SK-N-SH (cell line): ENCODE data around the gene GNAZ. TPM values are rescaled to one million over a fixed set of nuclear protein-coding genes. Genes with fewer than 3 reads are reported as not detected.

Source experiments
- CTCF ChIA-PET: fragments of 300-600, 350-600 bp; formaldehyde crosslinking; extraction: SDS; loops from one replicate; lab custom pipeline; 2021; lab: Yijun Ruan, JAX
- POLR2A ChIA-PET: fragments of 350-600 bp; sonication (Branson Sonifier 250); formaldehyde crosslinking; extraction: SDS; loops from one replicate; lab custom pipeline; 2020; ENCODE audit warnings: antibody characterized with exemption, inconsistent platforms; lab: Yijun Ruan, JAX
- DNase-seq: peaks from one replicate; pipeline ENCODE4 v3.0.0; 2012
- H2AFZ ChIP-seq: fragments of 200-600 bp; sonication (generic); 2 replicates; pipeline ENCODE4 v1.8.1; 2016; ENCODE audit warnings: antibody characterized with exemption, mild to moderate bottlenecking, low read depth
- H3F3A ChIP-seq: fragments of 200-600 bp; sonication (generic); replicated peaks from 2 replicates; pipeline ENCODE3; 2016; ENCODE audit warnings: antibody characterized with exemption, mild to moderate bottlenecking; ENCODE audit not compliant: insufficient read depth
- H3K27ac ChIP-seq, 2 experiments: fragments of 200-500 bp in 1 of 2; fragments of 200-600 bp in 1 of 2; sonication (Bioruptor generic) in 1 of 2; sonication (generic), shearing (Covaris generic) in 1 of 2; 2 replicates each; pipeline versions ENCODE4 v1.5.1 to v1.6.1; 2014 to 2016; ENCODE audit warnings: low read depth in 2 of 2, inconsistent platforms in 1 of 2, low read length in 1 of 2, mild to moderate bottlenecking in 1 of 2, mixed read lengths in 1 of 2
- H3K27me3 ChIP-seq: fragments of 200-600 bp; sonication (generic), shearing (Covaris generic); 2 replicates; pipeline ENCODE4 v1.6.1; 2016; ENCODE audit warnings: mixed run types; ENCODE audit not compliant: insufficient read depth
- H3K36me3 ChIP-seq, 2 experiments: fragments of 200-500 bp in 1 of 2; fragments of 200-600 bp in 1 of 2; sonication (Bioruptor generic) in 1 of 2; sonication (generic) in 1 of 2; replicated peaks in 1 of 2; 2 replicates each; pipeline versions ENCODE3 to v1.5.1; 2014 to 2016; ENCODE audit warnings: low read length in 1 of 2, mild to moderate bottlenecking in 1 of 2; ENCODE audit not compliant: insufficient read depth in 2 of 2, control insufficient read depth in 1 of 2
- H3K4me1 ChIP-seq, 2 experiments: fragments of 200-500 bp in 1 of 2; fragments of 200-600 bp in 1 of 2; sonication (Bioruptor generic) in 1 of 2; sonication (generic), shearing (Covaris generic) in 1 of 2; 2 replicates each; pipeline versions ENCODE4 v1.5.1 to v1.6.1; 2014 to 2016; ENCODE audit warnings: low read depth in 1 of 2, low read length in 1 of 2, mixed run types in 1 of 2; ENCODE audit not compliant: insufficient read depth in 2 of 2, control insufficient read depth in 1 of 2
- H3K4me2 ChIP-seq: fragments of 200-600 bp; sonication (generic), shearing (Covaris generic); 2 replicates; pipeline ENCODE4 v1.6.1; 2017; ENCODE audit warnings: mixed run types
- H3K4me3 ChIP-seq, 2 experiments: fragments of 200-500 bp in 1 of 2; fragments of 200-600 bp in 1 of 2; sonication (Bioruptor generic) in 1 of 2; sonication (generic), shearing (Covaris generic) in 1 of 2; 2 replicates each; pipeline versions ENCODE4 v1.5.1 to v1.8.1; 2014 to 2016; ENCODE audit warnings: low read depth in 2 of 2, inconsistent platforms in 1 of 2, low read length in 1 of 2, mild to moderate bottlenecking in 1 of 2, mixed read lengths in 1 of 2, moderate library complexity in 1 of 2
- H3K79me2 ChIP-seq: fragments of 200-600 bp; sonication (generic); 2 replicates; pipeline ENCODE4 v1.8.1; 2017; ENCODE audit warnings: mild to moderate bottlenecking; ENCODE audit not compliant: insufficient read depth
- H3K9ac ChIP-seq: fragments of 200-600 bp; sonication (generic); 2 replicates; pipeline ENCODE4 v1.6.1; 2017; ENCODE audit warnings: mixed run types
- H3K9me2 ChIP-seq: fragments of 200-600 bp; sonication (generic); 2 replicates; pipeline ENCODE4 v1.6.1; 2017; ENCODE audit warnings: mixed run types
- H3K9me3 ChIP-seq: fragments of 200-600 bp; sonication (generic); 2 replicates; pipeline ENCODE4 v1.6.1; 2017; ENCODE audit warnings: mixed run types, mild to moderate bottlenecking, moderate library complexity
- H4K20me1 ChIP-seq: fragments of 200-600 bp; sonication (generic); 2 replicates; pipeline ENCODE4 v1.6.1; 2017; ENCODE audit warnings: mild to moderate bottlenecking, mixed run types; ENCODE audit not compliant: insufficient read depth
- JUND ChIP-seq: IDR thresholded peaks from 2 replicates; pipeline ENCODE4 v1.4.0; 2012
- MEF2A ChIP-seq: IDR thresholded peaks from 2 replicates; pipeline ENCODE4 v1.4.0; 2012; ENCODE audit warnings: low read depth, borderline replicate concordance
- MXI1 ChIP-seq: IDR thresholded peaks from 2 replicates; pipeline ENCODE4 v1.6.1; 2012; ENCODE audit warnings: mild to moderate bottlenecking, low read depth, low read length, improper control_type of control experiment
- NFIC ChIP-seq: IDR thresholded peaks from 2 replicates; pipeline ENCODE4 v1.4.0; 2012; ENCODE audit warnings: borderline replicate concordance
- NRF1 ChIP-seq: IDR thresholded peaks from 2 replicates; pipeline ENCODE4 v1.6.1; 2012; ENCODE audit warnings: low read depth, mild to moderate bottlenecking, low read length
- RAD21 ChIP-seq: IDR thresholded peaks from 2 replicates; pipeline ENCODE4 v1.6.1; 2012; ENCODE audit warnings: mild to moderate bottlenecking, low read length
- RXRA ChIP-seq: IDR thresholded peaks from 2 replicates; pipeline ENCODE4 v1.4.0; 2012; ENCODE audit warnings: low read depth, mild to moderate bottlenecking, borderline replicate concordance
- SMC3 ChIP-seq: IDR thresholded peaks from 2 replicates; pipeline ENCODE4 v1.6.1; 2012; ENCODE audit warnings: low read depth, low read length, improper control_type of control experiment
- TAF1 ChIP-seq: IDR thresholded peaks from 2 replicates; pipeline ENCODE4 v1.6.1; 2012; ENCODE audit warnings: low read depth, mild to moderate bottlenecking, low read length, moderate library complexity, borderline replicate concordance
- YY1 ChIP-seq: IDR thresholded peaks from 2 replicates; pipeline ENCODE4 v1.4.0; 2012; ENCODE audit warnings: low read depth, mild to moderate bottlenecking
- WGBS: methylation state at CpG from one replicate; pipeline ENCODE4 v1.1.6; 2017; ENCODE audit warnings: low lambda C conversion rate; 5-methylcytosine and 5-hydroxymethylcytosine counted together
- polyA plus RNA-seq, 3 experiments: library from polyadenylated mRNA; depleted of rRNA; stranded (reverse); fragments of >200 nt; gene quantifications; 2 replicates each; pipeline ENCODE4 v1.2.3, GENCODE V29; 2012
- TF ChIP-seq, protein P1 (sequence below): IDR thresholded peaks from 2 replicates; pipeline ENCODE4; 2012
- TF ChIP-seq, protein P2 (sequence below): IDR thresholded peaks from 2 replicates; pipeline ENCODE4 v1.4.0; 2012; ENCODE audit warnings: low read depth, borderline replicate concordance
- TF ChIP-seq, protein P3 (sequence below): IDR thresholded peaks from 2 replicates; pipeline ENCODE4 v1.6.1; 2012; ENCODE audit warnings: mild to moderate bottlenecking, low read depth, low read length, moderate library complexity
- TF ChIP-seq, protein P4 (sequence below): fragments of 150-350 bp; IDR thresholded peaks from 2 replicates; pipeline ENCODE4 v1.6.1; 2017; ENCODE audit warnings: antibody characterized with exemption, low read length, low read depth, borderline replicate concordance
- TF ChIP-seq, protein P5 (sequence below): fragments of 150-350 bp; IDR thresholded peaks from 2 replicates; pipeline ENCODE4 v1.6.1; 2016; ENCODE audit warnings: mild to moderate bottlenecking, low read depth, low read length
- TF ChIP-seq, protein P6 (sequence below): fragments of 200-600 bp; sonication (generic); IDR thresholded peaks from 2 replicates; pipeline ENCODE4 v1.6.1; 2017; ENCODE audit warnings: antibody characterized with exemption, mild to moderate bottlenecking, moderate library complexity

The GNAZ gene
- polyA plus RNA-seq, 1 of the 3 experiments (the other 2 are of a cell fraction), result 6.5 TPM

DNA sequence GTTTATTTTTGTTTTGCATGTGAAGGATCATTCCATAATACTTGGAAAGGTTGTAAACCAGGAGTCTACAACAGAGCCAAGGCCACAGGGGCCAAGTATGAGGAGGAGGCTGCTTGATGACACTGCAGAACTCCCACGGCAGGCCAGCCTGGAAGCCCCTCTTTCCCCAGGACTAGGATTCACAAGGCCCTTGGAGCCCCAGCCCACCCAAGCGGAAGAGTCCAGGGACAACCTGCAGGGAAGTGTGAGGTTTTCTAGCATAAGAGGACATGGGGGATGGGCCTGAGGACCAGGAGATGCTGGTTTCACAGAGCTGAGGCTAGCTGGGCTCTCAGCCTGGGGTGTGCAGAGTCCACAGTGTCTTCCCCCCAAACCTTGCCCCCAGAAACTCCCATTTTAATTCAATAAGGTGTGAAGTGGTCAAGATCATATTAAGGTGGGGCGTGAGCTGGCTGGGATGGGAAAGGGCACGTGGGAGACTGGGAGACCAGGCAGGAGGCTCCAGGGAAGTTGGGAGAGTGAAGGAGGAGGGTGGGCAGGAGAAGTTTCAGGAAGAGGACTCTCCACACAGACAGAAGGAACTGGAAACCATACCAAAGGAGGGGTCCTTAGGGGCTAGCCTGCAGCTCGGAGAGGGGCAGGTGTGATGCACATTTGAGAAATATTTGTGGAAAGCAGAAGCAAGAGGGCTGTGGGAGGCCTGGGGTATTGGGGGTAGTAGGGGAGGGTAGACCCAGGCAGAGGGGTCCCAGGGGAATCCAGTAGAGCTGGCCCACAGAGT, 12.4 kb downstream of the GNAZ start:
- WGBS, result 88% methylated on average over 4 of the region's 5 CpGs
- H3K4me1 ChIP-seq, result peaks cover 0 to 31% of the 10 kb centered on the region in 2 experiments; a peak in 1 of 4 replicates
- no peak for DNase-seq
- H3F3A ChIP-seq, result no peaks in the 10 kb centered on the region
- POLR2A ChIA-PET, result interaction anchor here (1.8 kb wide), 1 partner anchor 13 kb away, joined by 6 read pairs; the partner anchor contains the start of gene GNAZ
- 0 out of 2 replicates have a peak, but pooled peaks cover 4% of the 10 kb centered on the region for H4K20me1 ChIP-seq
- no peak overlapping the region for H3K4me2 ChIP-seq
- no peak overlapping the region for H3K9ac ChIP-seq
- H2AFZ ChIP-seq, result no peak overlapping the region
- H3K9me2 ChIP-seq, result no peaks in the 10 kb centered on the region
- H3K36me3 ChIP-seq, result no peaks in the 10 kb centered on the region
- no peak for TF ChIP-seq NRF1
- no peak for TF ChIP-seq NFIC
- TF ChIP-seq MXI1, result no peak
- no peak for TF ChIP-seq YY1
- no peak for TF ChIP-seq SMC3
- TF ChIP-seq MEF2A, result no peak
- TF ChIP-seq, protein P1, sequence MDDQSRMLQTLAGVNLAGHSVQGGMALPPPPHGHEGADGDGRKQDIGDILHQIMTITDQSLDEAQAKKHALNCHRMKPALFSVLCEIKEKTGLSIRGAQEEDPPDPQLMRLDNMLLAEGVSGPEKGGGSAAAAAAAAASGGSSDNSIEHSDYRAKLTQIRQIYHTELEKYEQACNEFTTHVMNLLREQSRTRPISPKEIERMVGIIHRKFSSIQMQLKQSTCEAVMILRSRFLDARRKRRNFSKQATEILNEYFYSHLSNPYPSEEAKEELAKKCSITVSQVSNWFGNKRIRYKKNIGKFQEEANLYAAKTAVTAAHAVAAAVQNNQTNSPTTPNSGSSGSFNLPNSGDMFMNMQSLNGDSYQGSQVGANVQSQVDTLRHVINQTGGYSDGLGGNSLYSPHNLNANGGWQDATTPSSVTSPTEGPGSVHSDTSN, result no peak
- TF ChIP-seq JUND, result no peak
- TF ChIP-seq, protein P2, sequence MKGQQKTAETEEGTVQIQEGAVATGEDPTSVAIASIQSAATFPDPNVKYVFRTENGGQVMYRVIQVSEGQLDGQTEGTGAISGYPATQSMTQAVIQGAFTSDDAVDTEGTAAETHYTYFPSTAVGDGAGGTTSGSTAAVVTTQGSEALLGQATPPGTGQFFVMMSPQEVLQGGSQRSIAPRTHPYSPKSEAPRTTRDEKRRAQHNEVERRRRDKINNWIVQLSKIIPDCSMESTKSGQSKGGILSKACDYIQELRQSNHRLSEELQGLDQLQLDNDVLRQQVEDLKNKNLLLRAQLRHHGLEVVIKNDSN, result no peak
- no peak for TF ChIP-seq RXRA
- TF ChIP-seq, all 33 proteins: peak for 0
- Histone ChIP-seq H3K4me3 (no peak overlapping the region), H3K9me3 (no peaks in the 10 kb centered on the region), H3K27me3 (no peaks in the 10 kb centered on the region), H3K79me2 (no peaks in the 10 kb centered on the region), H3K27ac (no peak overlapping the region)
- CTCF ChIA-PET, result no interaction called here

DNA sequence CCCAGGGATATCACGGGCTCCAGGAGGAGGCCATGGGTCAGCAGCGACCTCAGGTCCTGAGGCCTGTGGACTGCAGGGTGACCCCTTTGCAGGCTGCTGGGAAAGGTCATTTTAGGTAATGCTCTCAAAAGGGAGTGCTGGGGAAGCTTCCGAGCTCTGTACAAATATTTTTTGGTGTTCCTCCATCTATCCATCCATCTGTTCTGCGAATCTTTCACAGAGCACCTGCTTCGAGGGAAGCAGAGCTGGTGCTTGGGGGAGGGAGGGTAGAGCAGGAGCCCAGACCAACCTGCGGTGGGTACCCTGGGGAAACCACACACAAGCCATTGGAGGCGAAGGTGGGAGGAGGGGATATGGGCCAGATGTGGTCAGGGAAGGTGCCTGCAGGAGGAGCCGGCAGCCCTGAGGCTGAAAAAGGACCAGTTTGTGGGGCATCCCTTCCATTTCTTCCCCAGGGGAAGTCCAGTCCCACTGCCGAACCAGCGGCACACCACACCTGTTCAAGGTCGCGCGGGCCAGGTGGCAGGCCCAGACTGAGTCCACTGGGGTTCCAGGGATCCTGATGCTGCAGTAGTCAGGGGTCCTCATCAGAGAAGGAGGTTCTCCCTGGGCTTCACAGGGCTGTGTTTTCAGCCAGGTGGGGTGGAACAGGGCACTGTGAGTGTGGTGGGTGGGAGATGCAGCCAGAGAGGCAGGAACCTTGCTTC, 13.1 kb downstream of the GNAZ start:
- H3K4me3 ChIP-seq, result no peak overlapping the region
- H3F3A ChIP-seq, result no peaks in the 10 kb centered on the region
- no peak overlapping the region for H2AFZ ChIP-seq
- no peaks in the 10 kb centered on the region for H4K20me1 ChIP-seq
- no peak for DNase-seq
- H3K4me1 ChIP-seq, result peaks cover 0 to 23% of the 10 kb centered on the region in 2 experiments; a peak in 1 of 4 replicates
- no peaks in the 10 kb centered on the region for H3K79me2 ChIP-seq
- no peak overlapping the region for H3K9ac ChIP-seq
- no peak overlapping the region for H3K27ac ChIP-seq
- H3K4me2 ChIP-seq, result no peak overlapping the region
- WGBS, result 83% methylated on average over 10 of the region's 13 CpGs
- H3K36me3 ChIP-seq, result no peaks in the 10 kb centered on the region
- no peaks in the 10 kb centered on the region for H3K9me3 ChIP-seq
- H3K9me2 ChIP-seq, result no peaks in the 10 kb centered on the region
- ChIA-PET POLR2A (interaction anchor here (1.8 kb wide), 1 partner anchor 13 kb away, joined by 6 read pairs; the partner anchor contains the start of gene GNAZ), CTCF (interaction anchor here (2.0 kb wide), 1 partner anchor 107 kb away, joined by 5 read pairs; no protein-coding TSS in a partner anchor)
- no peaks in the 10 kb centered on the region for H3K27me3 ChIP-seq
- TF ChIP-seq, protein P3, sequence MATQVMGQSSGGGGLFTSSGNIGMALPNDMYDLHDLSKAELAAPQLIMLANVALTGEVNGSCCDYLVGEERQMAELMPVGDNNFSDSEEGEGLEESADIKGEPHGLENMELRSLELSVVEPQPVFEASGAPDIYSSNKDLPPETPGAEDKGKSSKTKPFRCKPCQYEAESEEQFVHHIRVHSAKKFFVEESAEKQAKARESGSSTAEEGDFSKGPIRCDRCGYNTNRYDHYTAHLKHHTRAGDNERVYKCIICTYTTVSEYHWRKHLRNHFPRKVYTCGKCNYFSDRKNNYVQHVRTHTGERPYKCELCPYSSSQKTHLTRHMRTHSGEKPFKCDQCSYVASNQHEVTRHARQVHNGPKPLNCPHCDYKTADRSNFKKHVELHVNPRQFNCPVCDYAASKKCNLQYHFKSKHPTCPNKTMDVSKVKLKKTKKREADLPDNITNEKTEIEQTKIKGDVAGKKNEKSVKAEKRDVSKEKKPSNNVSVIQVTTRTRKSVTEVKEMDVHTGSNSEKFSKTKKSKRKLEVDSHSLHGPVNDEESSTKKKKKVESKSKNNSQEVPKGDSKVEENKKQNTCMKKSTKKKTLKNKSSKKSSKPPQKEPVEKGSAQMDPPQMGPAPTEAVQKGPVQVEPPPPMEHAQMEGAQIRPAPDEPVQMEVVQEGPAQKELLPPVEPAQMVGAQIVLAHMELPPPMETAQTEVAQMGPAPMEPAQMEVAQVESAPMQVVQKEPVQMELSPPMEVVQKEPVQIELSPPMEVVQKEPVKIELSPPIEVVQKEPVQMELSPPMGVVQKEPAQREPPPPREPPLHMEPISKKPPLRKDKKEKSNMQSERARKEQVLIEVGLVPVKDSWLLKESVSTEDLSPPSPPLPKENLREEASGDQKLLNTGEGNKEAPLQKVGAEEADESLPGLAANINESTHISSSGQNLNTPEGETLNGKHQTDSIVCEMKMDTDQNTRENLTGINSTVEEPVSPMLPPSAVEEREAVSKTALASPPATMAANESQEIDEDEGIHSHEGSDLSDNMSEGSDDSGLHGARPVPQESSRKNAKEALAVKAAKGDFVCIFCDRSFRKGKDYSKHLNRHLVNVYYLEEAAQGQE, result no peak
- no peak for TF ChIP-seq RAD21
- TF ChIP-seq, protein P4, sequence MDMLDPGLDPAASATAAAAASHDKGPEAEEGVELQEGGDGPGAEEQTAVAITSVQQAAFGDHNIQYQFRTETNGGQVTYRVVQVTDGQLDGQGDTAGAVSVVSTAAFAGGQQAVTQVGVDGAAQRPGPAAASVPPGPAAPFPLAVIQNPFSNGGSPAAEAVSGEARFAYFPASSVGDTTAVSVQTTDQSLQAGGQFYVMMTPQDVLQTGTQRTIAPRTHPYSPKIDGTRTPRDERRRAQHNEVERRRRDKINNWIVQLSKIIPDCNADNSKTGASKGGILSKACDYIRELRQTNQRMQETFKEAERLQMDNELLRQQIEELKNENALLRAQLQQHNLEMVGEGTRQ, result no peak
- no peak for TF ChIP-seq TAF1
- TF ChIP-seq, protein P5, sequence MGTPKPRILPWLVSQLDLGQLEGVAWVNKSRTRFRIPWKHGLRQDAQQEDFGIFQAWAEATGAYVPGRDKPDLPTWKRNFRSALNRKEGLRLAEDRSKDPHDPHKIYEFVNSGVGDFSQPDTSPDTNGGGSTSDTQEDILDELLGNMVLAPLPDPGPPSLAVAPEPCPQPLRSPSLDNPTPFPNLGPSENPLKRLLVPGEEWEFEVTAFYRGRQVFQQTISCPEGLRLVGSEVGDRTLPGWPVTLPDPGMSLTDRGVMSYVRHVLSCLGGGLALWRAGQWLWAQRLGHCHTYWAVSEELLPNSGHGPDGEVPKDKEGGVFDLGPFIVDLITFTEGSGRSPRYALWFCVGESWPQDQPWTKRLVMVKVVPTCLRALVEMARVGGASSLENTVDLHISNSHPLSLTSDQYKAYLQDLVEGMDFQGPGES, result no peak
- TF ChIP-seq, protein P6, sequence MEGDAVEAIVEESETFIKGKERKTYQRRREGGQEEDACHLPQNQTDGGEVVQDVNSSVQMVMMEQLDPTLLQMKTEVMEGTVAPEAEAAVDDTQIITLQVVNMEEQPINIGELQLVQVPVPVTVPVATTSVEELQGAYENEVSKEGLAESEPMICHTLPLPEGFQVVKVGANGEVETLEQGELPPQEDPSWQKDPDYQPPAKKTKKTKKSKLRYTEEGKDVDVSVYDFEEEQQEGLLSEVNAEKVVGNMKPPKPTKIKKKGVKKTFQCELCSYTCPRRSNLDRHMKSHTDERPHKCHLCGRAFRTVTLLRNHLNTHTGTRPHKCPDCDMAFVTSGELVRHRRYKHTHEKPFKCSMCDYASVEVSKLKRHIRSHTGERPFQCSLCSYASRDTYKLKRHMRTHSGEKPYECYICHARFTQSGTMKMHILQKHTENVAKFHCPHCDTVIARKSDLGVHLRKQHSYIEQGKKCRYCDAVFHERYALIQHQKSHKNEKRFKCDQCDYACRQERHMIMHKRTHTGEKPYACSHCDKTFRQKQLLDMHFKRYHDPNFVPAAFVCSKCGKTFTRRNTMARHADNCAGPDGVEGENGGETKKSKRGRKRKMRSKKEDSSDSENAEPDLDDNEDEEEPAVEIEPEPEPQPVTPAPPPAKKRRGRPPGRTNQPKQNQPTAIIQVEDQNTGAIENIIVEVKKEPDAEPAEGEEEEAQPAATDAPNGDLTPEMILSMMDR, result no peak
